ENCODE results near the gene CPT1A.

The CPT1A gene

GRCh38 chr11:68832476-68833181 lies 9.1 kb downstream of the CPT1A start:
- DNase-seq (ENCODE audit: low read depth in 1 of 2, low spot score in 1 of 2), result no peak

- no peak for DNase-seq (ENCODE audit: low read depth in 1 of 2, low spot score in 1 of 2)
Measured at GRCh38 chr11:68831124-68831523, 10.6 kb downstream of the CPT1A start.

- no peak for DNase-seq (ENCODE audit: low read depth in 1 of 2, low spot score in 1 of 2)
Measured at GRCh38 chr11:68829581-68829980, 12.1 kb downstream of the CPT1A start.

GRCh38 chr11:68828957-68829356 lies 12.8 kb downstream of the CPT1A start:
- DNase-seq (ENCODE audit: low read depth in 1 of 2, low spot score in 1 of 2), result no peak

GRCh38 chr11:68828155-68828931 lies 13.4 kb downstream of the CPT1A start:
- no peak for DNase-seq (ENCODE audit: low read depth in 1 of 2, low spot score in 1 of 2)

- DNase-seq (ENCODE audit: low read depth in 1 of 2, low spot score in 1 of 2), result no peak
Measured at GRCh38 chr11:68827733-68828132, 14.0 kb downstream of the CPT1A start.

- DNase-seq (ENCODE audit: low read depth in 1 of 2, low spot score in 1 of 2), result no peak
Measured at GRCh38 chr11:68826726-68827125, 15.0 kb downstream of the CPT1A start.

- peak; percentile 4 to 45 for DNase-seq (ENCODE audit: low read depth in 1 of 2, low spot score in 1 of 2)
Measured at GRCh38 chr11:68825571-68825970, 16.1 kb downstream of the CPT1A start.

- no peak for DNase-seq (ENCODE audit: low read depth in 1 of 2, low spot score in 1 of 2)
Measured at GRCh38 chr11:68822546-68822945, 19.2 kb downstream of the CPT1A start.

GRCh38 chr11:68821670-68822069 lies 20.0 kb downstream of the CPT1A start:
- DNase-seq (ENCODE audit: low read depth in 1 of 2, low spot score in 1 of 2), result no peak

GRCh38 chr11:68819362-68819761 lies 22.4 kb downstream of the CPT1A start:
- DNase-seq (ENCODE audit: low read depth in 1 of 2, low spot score in 1 of 2), result no peak

- DNase-seq (ENCODE audit: low read depth in 1 of 2, low spot score in 1 of 2), result no peak
Measured at GRCh38 chr11:68818181-68818580, 23.5 kb downstream of the CPT1A start.

GRCh38 chr11:68817554-68817953 lies 24.2 kb downstream of the CPT1A start:
- no peak for DNase-seq (ENCODE audit: low read depth in 1 of 2, low spot score in 1 of 2)

GRCh38 chr11:68816917-68817419 lies 24.7 kb downstream of the CPT1A start:
- peak in 1 of 2 donors; percentile 6 for DNase-seq (ENCODE audit: low read depth in 1 of 2, low spot score in 1 of 2)

GRCh38 chr11:68816251-68816776 lies 25.4 kb downstream of the CPT1A start:
- DNase-seq (ENCODE audit: low read depth in 1 of 2, low spot score in 1 of 2), result no peak

GRCh38 chr11:68813773-68814172 lies 27.9 kb downstream of the CPT1A start:
- no peak for DNase-seq (ENCODE audit: low read depth in 1 of 2, low spot score in 1 of 2)

GRCh38 chr11:68812526-68812925 lies 29.2 kb downstream of the CPT1A start:
- no peak for DNase-seq (ENCODE audit: low read depth in 1 of 2, low spot score in 1 of 2)

GRCh38 chr11:68810164-68810563 lies 31.6 kb downstream of the CPT1A start:
- no peak for DNase-seq (ENCODE audit: low read depth in 1 of 2, low spot score in 1 of 2)

- DNase-seq (ENCODE audit: low read depth in 1 of 2, low spot score in 1 of 2), result no peak
Measured at GRCh38 chr11:68809506-68809905, 32.2 kb downstream of the CPT1A start.

- no peak for DNase-seq (ENCODE audit: low read depth in 1 of 2, low spot score in 1 of 2)
Measured at GRCh38 chr11:68808787-68809186, 32.9 kb downstream of the CPT1A start.

- DNase-seq (ENCODE audit: low read depth in 1 of 2, low spot score in 1 of 2), result no peak
Measured at GRCh38 chr11:68806931-68807844, 34.5 kb downstream of the CPT1A start.

Measured in activated CD4-positive, alpha-beta T cell treated with anti-CD3 and anti-CD28 coated beads, Interleukin-2, amount 50 U/mL, for 24 hours (primary cell).